Upper lobe of left lung (tissue), 6 donors: Measurements from ENCODE around the gene CRTC3. TPM values are rescaled to one million over a fixed set of nuclear protein-coding genes. Genes with fewer than 3 reads are reported as not detected.

Experiments
- ATAC-seq, 2 donors: fragments of 200-7000 bp; cut with Tn5 transposase; one replicate each; pipeline ENCODE4 v1.9.1; 2022; ENCODE audit warnings: mild to moderate bottlenecking in 2 of 2, moderate library complexity in 2 of 2; ENCODE audit not compliant: low FRiP score in 2 of 2
- DNase-seq, 2 donors: peaks; one replicate each; pipeline ENCODE4 v3.0.0-alpha.2; 2019 to 2020
- H3K27ac ChIP-seq, 4 donors: fragments of 200-600 bp; sonication (generic); one replicate each; pipeline ENCODE4 v1.5.1; 2016 to 2019
- H3K27me3 ChIP-seq, 4 donors: fragments of 200-600 bp; sonication (generic); one replicate each; pipeline ENCODE4 v1.5.1; 2017 to 2019
- H3K36me3 ChIP-seq, 4 donors: fragments of 200-600 bp; sonication (generic); one replicate each; pipeline ENCODE4 v1.5.1; 2016 to 2019
- H3K4me1 ChIP-seq, 4 donors: fragments of 200-600 bp; sonication (generic); one replicate each; pipeline ENCODE4 v1.5.1; 2018 to 2019
- H3K4me3 ChIP-seq, 4 donors: fragments of 200-600 bp; sonication (generic); one replicate each; pipeline ENCODE4 v1.5.1; 2017 to 2019; ENCODE audit warnings: mild to moderate bottlenecking in 2 of 4, moderate library complexity in 1 of 4
- H3K9me3 ChIP-seq, 4 donors: fragments of 200-600 bp; sonication (generic); one replicate each; pipeline ENCODE4 v1.5.1; 2018 to 2019
- CTCF ChIP-seq, 6 experiments: fragments of 450-650 bp in 4 of 6; fragments of 200-600 bp in 2 of 6; sonication (generic) in 2 of 6; IDR thresholded peaks; one replicate each; pipeline ENCODE4 v1.5.1; 2016 to 2019; ENCODE audit warnings: antibody characterized with exemption in 6 of 6
- EP300 ChIP-seq, 4 donors: sonication (generic); formaldehyde crosslinking; IDR thresholded peaks; one replicate each; pipeline ENCODE4 v1.5.1; 2017; ENCODE audit warnings: antibody characterized with exemption in 4 of 4, control low read depth in 2 of 4
- POLR2A ChIP-seq, 4 donors: fragments of 450-650 bp; IDR thresholded peaks; one replicate each; pipeline ENCODE4 v1.5.1; 2016 to 2017; ENCODE audit warnings: antibody characterized with exemption in 4 of 4, mild to moderate bottlenecking in 2 of 4
- POLR2AphosphoS5 ChIP-seq, 2 donors: sonication (generic); formaldehyde crosslinking; IDR thresholded peaks; one replicate each; pipeline ENCODE4 v1.5.1; 2017; ENCODE audit warnings: antibody characterized with exemption in 2 of 2
- WGBS, 2 donors: methylation state at CpG; one replicate each; pipeline ENCODE4 v1.1.5; 2017 to 2018; 5-methylcytosine and 5-hydroxymethylcytosine counted together
- total RNA-seq, 6 donors: library from RNA; depleted of rRNA in 4 of 6; stranded (reverse); fragments of >200 nt in 4 of 6; gene quantifications; one replicate each; pipeline versions ENCODE4 v1.1.0 to v1.2.1, GENCODE V29; 2016 to 2021
- donor health status: DM: no; HTN: no; CAD: no; lungs with moderate emphysema.
- donor health status: DM: no; HTN: yes; CAD: no; lungs with severe emphysema.

Gene CRTC3
- total RNA-seq, 6 donors from 2014 or later = 30.9 to 42.7 (median 35.1) TPM

- ATAC-seq (no peak), DNase-seq (no peak)
- Histone ChIP-seq H3K4me3 (no peak overlapping the region), H3K9me3 (no peaks in the 10 kb centered on the region), H3K27ac (no peak overlapping the region), H3K4me1 (peaks cover 0 to 12% (median 11%) of the 10 kb centered on the region in 4 donors), H3K27me3 (no peaks in the 10 kb centered on the region), H3K36me3 (peaks cover 47 to 100% (median 75%) of the 10 kb centered on the region in 4 donors)
- TF ChIP-seq POLR2AphosphoS5 (IDR thresholded peaks at IDR 0.05) (no peak), POLR2A (IDR thresholded peaks at IDR 0.05) (no peak), EP300 (IDR thresholded peaks at IDR 0.05) (no peak), CTCF (IDR thresholded peaks at IDR 0.05) (no peak)
- WGBS, 2 donors = 48 to 57% methylated on average over 1 of the region's 1 CpG
Measured at GRCh38 chr15:90483012-90483307, 46.8 kb upstream of the CRTC3 start.

- Histone ChIP-seq H3K4me3 (no peak overlapping the region), H3K27ac (no peak overlapping the region), H3K36me3 (peaks cover 51 to 100% (median 73%) of the 10 kb centered on the region in 4 donors), H3K27me3 (no peaks in the 10 kb centered on the region), H3K9me3 (no peaks in the 10 kb centered on the region), H3K4me1 (peaks cover 0 to 12% (median 11%) of the 10 kb centered on the region in 4 donors)
- WGBS, 2 donors = 90 to 95% methylated on average over 2 of the region's 2 CpGs
- ATAC-seq (no peak), DNase-seq (no peak)
- TF ChIP-seq POLR2AphosphoS5 (IDR thresholded peaks at IDR 0.05) (no peak), POLR2A (IDR thresholded peaks at IDR 0.05) (no peak)
Measured at GRCh38 chr15:90483637-90484036, 46.1 kb upstream of the CRTC3 start.

GRCh38 chr15:90487186-90487585, 42.5 kb upstream of the CRTC3 start:
- TF ChIP-seq CTCF (IDR thresholded peaks at IDR 0.05) (no peak), POLR2AphosphoS5 (IDR thresholded peaks at IDR 0.05) (peak in 1 of 2 donors; percentile 13), EP300 (IDR thresholded peaks at IDR 0.05) (peak in 1 of 4 donors; percentile 40), POLR2A (IDR thresholded peaks at IDR 0.05) (no peak)
- Histone ChIP-seq H3K27ac (peak overlapping the region in 2 of 4 donors; percentile 8 to 19), H3K4me1 (peaks cover 0 to 6% (median 2%) of the 10 kb centered on the region in 4 donors), H3K4me3 (no peak overlapping the region), H3K27me3 (no peaks in the 10 kb centered on the region), H3K36me3 (peaks cover 66 to 100% (median 89%) of the 10 kb centered on the region in 4 donors), H3K9me3 (no peaks in the 10 kb centered on the region)
- DNase-seq (peak in 1 of 2 donors; percentile 77), ATAC-seq (no peak)
- WGBS, 2 donors = 73 to 80% methylated on average over 8 of the region's 8 CpGs

- H3K27me3 ChIP-seq = no peaks in the 10 kb centered on the region
- no peak for ATAC-seq
- no peak for DNase-seq
- TF ChIP-seq POLR2A (IDR thresholded peaks at IDR 0.05) = no peak
- no peak for TF ChIP-seq CTCF (IDR thresholded peaks at IDR 0.05)
- TF ChIP-seq EP300 (IDR thresholded peaks at IDR 0.05) = no peak
- no peak for TF ChIP-seq POLR2AphosphoS5 (IDR thresholded peaks at IDR 0.05)
- WGBS, 2 donors = 92 to 100% methylated on average over 1 of the region's 1 CpG
- peaks cover 0 to 6% (median 2%) of the 10 kb centered on the region in 4 donors for H3K4me1 ChIP-seq
- peaks cover 60 to 100% (median 90%) of the 10 kb centered on the region in 4 donors for H3K36me3 ChIP-seq
- no peaks in the 10 kb centered on the region for H3K9me3 ChIP-seq
- peak overlapping the region in 1 of 4 donors; percentile 4 for H3K27ac ChIP-seq
- no peak overlapping the region for H3K4me3 ChIP-seq
Measured at GRCh38 chr15:90489514-90489913, 40.2 kb upstream of the CRTC3 start.

- no peaks in the 10 kb centered on the region for H3K9me3 ChIP-seq
- H3K4me1 ChIP-seq = peaks cover 0 to 6% (median 2%) of the 10 kb centered on the region in 4 donors
- TF ChIP-seq CTCF (IDR thresholded peaks at IDR 0.05) (no peak), POLR2A (IDR thresholded peaks at IDR 0.05) (no peak), EP300 (IDR thresholded peaks at IDR 0.05) (no peak), POLR2AphosphoS5 (IDR thresholded peaks at IDR 0.05) (no peak)
- 79 to 83% methylated on average over 2 of the region's 2 CpGs for WGBS, 2 donors
- no peak for ATAC-seq
- H3K36me3 ChIP-seq = peaks cover 62 to 100% (median 88%) of the 10 kb centered on the region in 4 donors
- no peak overlapping the region for H3K27ac ChIP-seq
- DNase-seq = no peak
- no peak overlapping the region for H3K4me3 ChIP-seq
- no peaks in the 10 kb centered on the region for H3K27me3 ChIP-seq
Measured at GRCh38 chr15:90489944-90490343, 39.8 kb upstream of the CRTC3 start.
